Measurements from ENCODE around the gene ENG. TPM values are rescaled to one million over a fixed set of nuclear protein-coding genes. Genes with fewer than 3 reads are reported as not detected.
A peak's percentile ranks its signal among the peaks of the same experiment; 100 is the strongest.

The ENG gene
- total and polyA plus RNA-seq, 2 donors from 2014 or later = 135 to 158 TPM

DNA sequence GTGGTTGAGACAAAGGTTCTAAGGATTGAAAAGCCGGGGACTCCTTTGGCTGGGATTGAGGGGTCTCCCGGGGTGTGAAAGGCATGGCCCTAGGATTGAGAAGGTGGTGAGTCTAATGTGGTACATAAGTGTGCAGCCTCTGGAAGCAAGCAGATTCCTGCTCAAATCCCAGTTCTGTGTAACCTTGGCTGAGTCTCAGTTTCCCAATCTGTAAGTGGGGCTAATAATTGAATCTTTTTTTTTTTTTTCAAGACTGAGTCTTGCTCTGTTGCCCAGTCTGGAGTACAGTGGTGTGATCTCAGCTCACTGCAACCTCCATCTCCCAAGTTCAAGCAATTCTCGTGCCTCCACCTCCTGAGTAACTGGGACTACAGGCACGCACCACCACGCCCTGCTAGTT lies 81.9 kb downstream of the ENG start:
- Histone ChIP-seq H3K36me3 (ENCODE audit: control insufficient read depth in 2 of 3, insufficient read depth in 3 of 3, low read length in 3 of 3) (no peaks in the 10 kb centered on the region), H3K27me3 (ENCODE audit: control insufficient read depth, insufficient read depth, low read length) (no peaks in the 10 kb centered on the region), H3K9ac (ENCODE audit: low read length in 3 of 3) (no peak overlapping the region), H3K4me3 (ENCODE audit: low read length in 3 of 3) (no peak overlapping the region), H3K4me1 (ENCODE audit: control insufficient read depth in 2 of 3, insufficient read depth in 2 of 3, low read depth in 1 of 3, low read length in 3 of 3) (peaks cover 0 to 14% (median 0%) of the 10 kb centered on the region in 3 donors), H3K9me3 (ENCODE audit: control insufficient read depth in 2 of 3, insufficient read depth in 1 of 3, low read length in 3 of 3) (no peaks in the 10 kb centered on the region), H3K27ac (ENCODE audit: low read depth in 2 of 2, low read length in 2 of 2) (no peak overlapping the region)
- TF ChIP-seq, protein P1, sequence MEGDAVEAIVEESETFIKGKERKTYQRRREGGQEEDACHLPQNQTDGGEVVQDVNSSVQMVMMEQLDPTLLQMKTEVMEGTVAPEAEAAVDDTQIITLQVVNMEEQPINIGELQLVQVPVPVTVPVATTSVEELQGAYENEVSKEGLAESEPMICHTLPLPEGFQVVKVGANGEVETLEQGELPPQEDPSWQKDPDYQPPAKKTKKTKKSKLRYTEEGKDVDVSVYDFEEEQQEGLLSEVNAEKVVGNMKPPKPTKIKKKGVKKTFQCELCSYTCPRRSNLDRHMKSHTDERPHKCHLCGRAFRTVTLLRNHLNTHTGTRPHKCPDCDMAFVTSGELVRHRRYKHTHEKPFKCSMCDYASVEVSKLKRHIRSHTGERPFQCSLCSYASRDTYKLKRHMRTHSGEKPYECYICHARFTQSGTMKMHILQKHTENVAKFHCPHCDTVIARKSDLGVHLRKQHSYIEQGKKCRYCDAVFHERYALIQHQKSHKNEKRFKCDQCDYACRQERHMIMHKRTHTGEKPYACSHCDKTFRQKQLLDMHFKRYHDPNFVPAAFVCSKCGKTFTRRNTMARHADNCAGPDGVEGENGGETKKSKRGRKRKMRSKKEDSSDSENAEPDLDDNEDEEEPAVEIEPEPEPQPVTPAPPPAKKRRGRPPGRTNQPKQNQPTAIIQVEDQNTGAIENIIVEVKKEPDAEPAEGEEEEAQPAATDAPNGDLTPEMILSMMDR (IDR thresholded peaks at IDR 0.05; ENCODE audit: borderline replicate concordance, extremely low read depth, insufficient read depth) = no peak
- DNase-seq = no peak
- no peak for FAIRE-seq
- intact Hi-C loops (cut with DNase I) = no loop called here

DNA sequence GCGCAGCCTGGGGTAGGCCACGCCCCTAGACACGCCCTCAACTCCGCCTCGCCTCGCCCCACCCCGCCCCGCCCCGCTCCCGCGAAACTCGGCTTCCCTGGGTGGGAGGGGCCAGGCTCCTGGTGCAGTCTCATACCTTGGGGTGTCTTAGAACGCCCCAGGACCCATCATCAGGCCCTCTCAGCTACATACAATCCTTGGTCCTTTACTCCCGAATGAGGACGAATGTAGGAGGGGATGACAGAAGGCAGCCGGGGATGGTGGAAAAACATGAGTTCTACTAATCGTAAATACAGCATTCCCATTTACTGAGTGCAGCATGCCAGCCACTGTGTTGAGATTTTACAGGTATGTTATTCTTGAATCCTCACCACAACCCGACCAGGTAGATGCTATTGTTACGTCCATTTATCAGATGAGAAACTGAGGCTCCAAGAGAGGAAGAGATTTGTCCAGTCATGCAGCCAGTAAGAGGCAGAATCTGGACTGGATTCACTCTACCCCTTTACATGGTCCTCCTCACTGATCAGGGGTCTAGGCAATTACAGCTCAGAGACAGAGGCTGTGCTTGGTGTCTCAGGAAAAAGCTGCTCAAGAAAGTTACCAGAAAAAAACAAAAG lies 82.8 kb downstream of the ENG start:
- H3K4me3 ChIP-seq (ENCODE audit: low read length in 3 of 3) = peak overlapping the region in 2 of 3 donors; percentile 41 to 50
- no peak overlapping the region for H3K9ac ChIP-seq (ENCODE audit: low read length in 3 of 3)
- H3K27me3 ChIP-seq (ENCODE audit: control insufficient read depth, insufficient read depth, low read length) = no peaks in the 10 kb centered on the region
- no peak for FAIRE-seq
- H3K4me1 ChIP-seq (ENCODE audit: control insufficient read depth in 2 of 3, insufficient read depth in 2 of 3, low read depth in 1 of 3, low read length in 3 of 3) = peaks cover 0 to 19% (median 0%) of the 10 kb centered on the region in 3 donors
- intact Hi-C loops (cut with DNase I) = no loop called here
- no peak overlapping the region for H3K27ac ChIP-seq (ENCODE audit: low read depth in 2 of 2, low read length in 2 of 2)
- DNase-seq = peak in 1 of 5 donors; percentile 29
- H3K9me3 ChIP-seq (ENCODE audit: control insufficient read depth in 2 of 3, insufficient read depth in 1 of 3, low read length in 3 of 3) = no peaks in the 10 kb centered on the region
- TF ChIP-seq, protein P1 (IDR thresholded peaks at IDR 0.05; ENCODE audit: borderline replicate concordance, extremely low read depth, insufficient read depth) = no peak
- no peaks in the 10 kb centered on the region for H3K36me3 ChIP-seq (ENCODE audit: control insufficient read depth in 2 of 3, insufficient read depth in 3 of 3, low read length in 3 of 3)

DNA sequence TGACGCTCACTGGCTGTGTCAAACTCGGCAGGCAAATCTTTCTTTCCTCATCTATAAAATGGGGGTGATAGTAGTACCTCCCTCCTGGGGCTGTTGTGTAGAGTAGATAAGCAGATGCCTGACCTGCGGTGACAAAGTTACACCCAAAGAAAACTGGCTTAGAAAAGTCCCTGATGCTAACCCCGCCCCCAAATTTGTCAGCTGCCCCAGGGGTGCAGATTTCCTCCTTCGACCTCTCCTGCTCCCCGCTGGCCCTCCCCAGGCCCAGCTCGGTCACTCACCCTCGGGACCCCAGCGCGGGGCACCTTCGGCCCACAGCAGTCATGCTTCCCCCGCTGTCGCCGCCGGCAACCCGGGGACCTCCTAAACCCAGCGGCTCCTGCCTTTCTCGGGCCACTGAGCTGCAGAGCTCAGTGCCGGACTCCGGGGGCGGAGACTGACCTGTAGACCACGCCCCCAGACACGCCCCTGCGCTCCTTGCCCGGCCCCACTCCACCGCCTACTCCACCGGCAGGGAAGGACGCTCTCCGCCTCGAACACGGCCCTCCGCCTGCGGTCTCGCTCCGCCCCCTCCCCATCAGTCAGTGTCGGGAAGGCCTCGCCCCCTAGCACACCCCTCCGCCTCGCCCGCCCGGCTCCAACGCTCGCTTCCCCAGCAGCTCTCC lies 83.4 kb downstream of the ENG start:
- Histone ChIP-seq H3K9me3 (ENCODE audit: control insufficient read depth in 2 of 3, insufficient read depth in 1 of 3, low read length in 3 of 3) (no peaks in the 10 kb centered on the region), H3K36me3 (ENCODE audit: control insufficient read depth in 2 of 3, insufficient read depth in 3 of 3, low read length in 3 of 3) (no peaks in the 10 kb centered on the region), H3K4me3 (ENCODE audit: low read length in 3 of 3) (peak overlapping the region; percentile 31 to 71 (median 59)), H3K4me1 (ENCODE audit: control insufficient read depth in 2 of 3, insufficient read depth in 2 of 3, low read depth in 1 of 3, low read length in 3 of 3) (peaks cover 0 to 19% (median 0%) of the 10 kb centered on the region in 3 donors), H3K9ac (ENCODE audit: low read length in 3 of 3) (peak overlapping the region in 2 of 3 donors; percentile 29 to 38), H3K27me3 (ENCODE audit: control insufficient read depth, insufficient read depth, low read length) (no peaks in the 10 kb centered on the region), H3K27ac (ENCODE audit: low read depth in 2 of 2, low read length in 2 of 2) (peak overlapping the region; percentile 36 to 47)
- TF ChIP-seq, protein P1 (IDR thresholded peaks at IDR 0.05; ENCODE audit: borderline replicate concordance, extremely low read depth, insufficient read depth) = no peak
- DNase-seq (peak; percentile 99 to 100 (median 99)), FAIRE-seq (peak; percentile 51)
- intact Hi-C loops (cut with DNase I) = no loop called here
